NCI-H2227 (cell line): Measurements from ENCODE around the gene SHKBP1.

Experiments used
- DNase-seq: peaks from one replicate; lab custom pipeline; 2025; ENCODE audit not compliant: unreplicated experiment; lab: John Stamatoyannopoulos, UW

SHKBP1 gene

GRCh38 chr19:40600570-40601133 is 24.0 kb downstream of the SHKBP1 start:
- no peak for DNase-seq

DNA sequence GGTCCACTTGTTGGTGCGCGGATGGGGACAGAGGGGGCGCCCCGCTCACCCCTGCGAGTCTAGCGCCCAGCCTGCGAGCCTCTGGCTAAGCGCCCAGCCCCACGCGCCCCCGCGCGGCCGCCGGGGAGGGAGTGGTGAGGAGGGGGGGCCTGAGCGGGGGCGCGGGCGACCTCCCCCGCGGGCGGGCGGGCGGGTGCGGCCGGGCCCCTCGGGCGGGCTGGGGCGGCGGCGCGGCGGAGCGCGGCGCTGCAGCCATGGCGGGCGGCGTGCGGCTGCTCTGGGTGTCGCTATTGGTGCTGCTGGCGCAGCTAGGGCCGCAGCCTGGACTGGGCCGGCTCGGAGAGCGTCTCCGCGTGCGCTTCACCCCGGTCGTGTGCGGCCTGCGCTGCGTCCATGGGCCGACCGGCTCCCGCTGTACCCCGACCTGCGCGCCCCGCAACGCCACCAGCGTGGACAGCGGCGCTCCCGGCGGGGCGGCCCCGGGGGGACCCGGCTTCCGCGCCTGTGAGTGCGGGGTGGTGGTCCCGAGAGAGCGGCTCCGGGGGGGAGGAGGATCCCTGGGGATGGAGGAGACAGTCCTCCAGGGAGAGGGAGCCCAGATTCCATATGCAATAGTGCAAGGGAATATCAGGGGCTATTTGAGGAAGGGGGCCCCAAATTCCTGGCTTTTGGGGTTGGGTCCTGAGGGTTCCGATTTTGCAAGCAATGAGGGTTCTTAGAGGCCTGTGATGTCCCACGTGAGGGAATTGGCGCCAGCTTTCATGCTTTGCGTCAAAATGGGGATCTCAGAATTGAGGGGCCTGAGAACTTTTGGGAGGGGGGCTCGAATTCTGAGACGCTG is 24.7 kb downstream of the SHKBP1 start, which contains the start of gene LTBP4:
LTBP4 (plus strand) TSS at position 236 of the 841 bp plus-strand sequence; CDS start at position 255, 19 bp downstream.
- peak; percentile 83 for DNase-seq

DNA sequence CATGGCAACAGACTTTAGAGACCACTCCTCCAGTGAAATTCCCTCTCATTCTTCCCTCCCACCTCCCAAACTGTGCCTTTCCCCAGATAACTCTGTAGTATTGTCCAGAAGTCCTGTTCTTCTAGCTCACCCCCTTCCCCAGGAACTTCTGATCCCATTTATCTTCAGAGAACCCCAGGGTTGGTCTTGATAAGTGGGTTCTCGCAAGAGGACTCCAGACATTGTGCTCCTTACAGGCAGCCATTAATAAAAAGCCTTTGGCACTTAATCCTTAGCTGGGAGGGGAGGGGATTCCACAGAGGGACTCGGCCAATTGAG is 26.4 kb downstream of the SHKBP1 start:
- no peak for DNase-seq

- peak; percentile 100 for DNase-seq
These were observed 26.9 kb downstream of the SHKBP1 start for GRCh38 chr19:40603389-40604170.

- no peak for DNase-seq
These were observed 27.5 kb downstream of the SHKBP1 start for GRCh38 chr19:40604171-40604646.

DNA sequence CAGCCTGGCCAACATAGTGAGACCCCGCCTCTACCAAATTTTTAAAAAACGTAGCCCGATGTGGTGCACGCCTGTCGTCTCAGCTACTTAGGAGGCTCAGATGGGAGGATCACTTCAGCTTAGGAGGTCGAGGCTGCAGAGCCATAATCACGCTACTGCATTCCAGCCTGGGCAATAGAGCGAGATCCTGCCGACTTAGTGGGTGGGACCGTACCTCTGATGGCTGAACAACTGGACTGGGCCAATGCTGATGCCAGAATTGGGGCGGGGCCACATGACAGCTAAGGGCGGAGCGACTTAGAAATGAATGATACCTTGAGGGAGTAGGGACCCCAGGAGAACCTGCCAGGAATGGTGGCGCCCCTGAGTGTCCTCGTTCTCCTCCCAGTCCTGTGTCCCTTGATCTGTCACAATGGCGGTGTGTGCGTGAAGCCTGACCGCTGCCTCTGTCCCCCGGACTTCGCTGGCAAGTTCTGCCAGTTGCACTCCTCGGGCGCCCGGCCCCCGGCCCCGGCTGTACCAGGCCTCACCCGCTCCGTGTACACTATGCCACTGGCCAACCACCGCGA is 28.1 kb downstream of the SHKBP1 start:
- DNase-seq: peak; percentile 81

DNA sequence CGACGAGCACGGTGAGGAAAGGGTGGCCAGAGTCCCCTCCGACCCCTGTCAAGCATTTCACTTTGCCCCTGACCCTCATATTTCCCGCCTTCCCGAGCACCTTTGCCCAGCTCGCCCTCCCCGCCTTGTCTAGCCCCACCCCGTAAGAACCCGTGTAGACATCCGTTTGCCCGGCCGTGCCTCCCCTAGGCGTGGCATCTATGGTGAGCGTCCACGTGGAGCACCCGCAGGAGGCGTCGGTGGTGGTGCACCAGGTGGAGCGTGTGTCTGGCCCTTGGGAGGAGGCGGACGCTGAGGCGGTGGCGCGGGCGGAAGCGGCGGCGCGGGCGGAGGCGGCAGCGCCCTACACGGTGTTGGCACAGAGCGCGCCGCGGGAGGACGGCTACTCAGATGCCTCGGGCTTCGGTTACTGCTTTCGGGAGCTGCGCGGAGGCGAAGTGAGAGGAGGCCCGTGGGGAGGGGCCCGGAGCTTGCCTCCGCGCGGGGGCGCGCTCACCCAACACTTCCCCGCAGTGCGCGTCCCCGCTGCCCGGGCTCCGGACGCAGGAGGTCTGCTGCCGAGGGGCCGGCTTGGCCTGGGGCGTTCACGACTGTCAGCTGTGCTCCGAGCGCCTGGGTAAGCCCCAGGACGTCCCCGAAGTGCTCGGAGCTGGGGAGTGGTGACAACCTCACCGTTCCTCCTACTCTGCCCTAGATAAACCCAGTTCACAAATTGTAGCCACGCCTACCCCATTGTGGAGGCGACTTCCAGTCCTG is 28.7 kb downstream of the SHKBP1 start:
- peak; percentile 96 for DNase-seq

DNA sequence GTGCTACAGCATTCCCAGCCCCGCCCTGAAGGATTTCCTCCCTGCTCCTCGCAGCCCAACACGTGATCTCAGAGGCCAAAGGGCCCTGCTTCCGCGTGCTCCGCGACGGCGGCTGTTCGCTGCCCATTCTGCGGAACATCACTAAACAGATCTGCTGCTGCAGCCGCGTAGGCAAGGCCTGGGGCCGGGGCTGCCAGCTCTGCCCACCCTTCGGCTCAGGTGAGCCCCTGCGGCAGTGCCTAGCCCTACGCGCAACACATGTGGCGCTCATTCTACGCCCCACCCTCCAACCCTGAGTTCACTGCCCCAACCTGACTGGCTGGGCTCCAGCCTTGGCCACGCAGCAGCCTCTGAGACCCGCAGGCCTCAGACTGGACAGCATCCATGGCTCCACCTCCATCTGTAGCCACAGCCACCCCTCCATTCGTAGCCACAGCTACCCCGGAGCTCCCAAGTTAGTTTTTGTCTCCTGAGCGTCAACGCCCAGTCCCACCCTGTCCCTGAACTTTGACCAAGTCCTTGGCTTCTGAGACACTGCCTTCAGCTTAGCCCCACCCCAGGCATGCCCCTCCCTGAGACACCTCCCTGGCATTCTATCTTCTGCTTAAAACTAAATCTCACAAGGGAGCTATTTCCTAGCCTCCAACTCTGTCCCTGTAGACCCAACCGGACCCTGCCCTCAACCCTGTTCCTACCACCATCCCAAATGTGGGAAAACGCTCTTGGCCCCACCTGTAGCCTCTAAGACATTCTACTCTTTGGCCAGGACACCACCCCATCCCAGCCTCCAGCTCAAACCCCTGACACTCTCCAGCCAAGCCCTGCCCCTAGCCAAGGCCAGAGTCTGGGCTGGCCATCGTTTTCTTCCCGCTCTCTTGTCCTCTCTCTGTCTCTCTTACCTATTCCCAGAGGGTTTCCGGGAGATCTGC is 30.9 kb downstream of the SHKBP1 start:
- DNase-seq: no peak

DNA sequence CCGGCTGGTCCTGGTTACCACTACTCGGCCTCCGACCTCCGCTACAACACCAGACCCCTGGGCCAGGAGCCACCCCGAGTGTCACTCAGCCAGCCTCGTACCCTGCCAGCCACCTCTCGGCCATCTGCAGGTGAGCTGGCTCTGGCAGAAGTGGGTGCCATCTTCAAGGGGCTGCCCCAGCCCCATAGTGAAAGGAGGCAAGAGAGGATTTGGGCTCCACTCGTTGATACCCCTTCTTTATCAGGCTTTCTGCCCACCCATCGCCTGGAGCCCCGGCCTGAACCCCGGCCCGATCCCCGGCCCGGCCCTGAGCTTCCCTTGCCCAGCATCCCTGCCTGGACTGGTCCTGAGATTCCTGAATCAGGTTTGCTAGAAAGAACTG is 31.6 kb downstream of the SHKBP1 start:
- no peak for DNase-seq

GRCh38 chr19:40608957-40609356 is 32.3 kb downstream of the SHKBP1 start:
- DNase-seq: no peak

DNA sequence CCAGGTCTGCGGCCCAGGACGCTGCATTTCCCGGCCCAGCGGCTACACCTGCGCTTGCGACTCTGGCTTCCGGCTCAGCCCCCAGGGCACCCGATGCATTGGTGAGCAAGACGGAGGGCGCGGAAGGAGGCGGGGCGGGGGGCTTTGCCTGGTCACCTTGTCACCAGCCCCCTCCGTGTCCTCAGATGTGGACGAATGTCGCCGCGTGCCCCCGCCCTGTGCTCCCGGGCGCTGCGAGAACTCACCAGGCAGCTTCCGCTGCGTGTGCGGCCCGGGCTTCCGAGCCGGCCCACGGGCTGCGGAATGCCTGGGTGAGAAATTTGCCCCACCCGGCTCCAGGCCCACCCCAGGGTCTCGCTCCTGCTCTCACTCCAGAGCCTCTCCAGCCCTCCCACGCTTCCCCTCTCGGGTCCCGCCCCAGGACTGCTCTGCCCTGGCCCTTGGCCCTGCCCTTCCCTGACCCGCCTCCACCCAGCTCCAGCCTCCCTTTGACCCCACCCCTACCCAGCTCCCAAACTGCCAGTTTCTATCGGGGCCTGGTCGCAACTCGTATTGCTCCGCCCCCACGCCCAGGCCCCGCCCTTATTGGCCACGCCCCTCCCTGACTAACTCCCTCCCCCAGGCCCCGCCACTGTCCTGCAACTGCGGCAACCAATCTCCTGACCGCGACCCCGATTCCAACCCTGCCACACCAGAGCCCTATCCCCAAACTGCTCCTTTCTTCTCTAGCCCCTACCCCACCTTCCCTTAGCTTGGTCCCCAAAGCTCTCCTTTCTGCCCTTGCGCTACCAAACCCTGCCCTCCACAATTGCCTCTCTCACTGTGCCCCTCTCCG is 33.1 kb downstream of the SHKBP1 start:
- DNase-seq: no peak

- DNase-seq: no peak
These were observed 33.9 kb downstream of the SHKBP1 start for GRCh38 chr19:40610396-40611064.

DNA sequence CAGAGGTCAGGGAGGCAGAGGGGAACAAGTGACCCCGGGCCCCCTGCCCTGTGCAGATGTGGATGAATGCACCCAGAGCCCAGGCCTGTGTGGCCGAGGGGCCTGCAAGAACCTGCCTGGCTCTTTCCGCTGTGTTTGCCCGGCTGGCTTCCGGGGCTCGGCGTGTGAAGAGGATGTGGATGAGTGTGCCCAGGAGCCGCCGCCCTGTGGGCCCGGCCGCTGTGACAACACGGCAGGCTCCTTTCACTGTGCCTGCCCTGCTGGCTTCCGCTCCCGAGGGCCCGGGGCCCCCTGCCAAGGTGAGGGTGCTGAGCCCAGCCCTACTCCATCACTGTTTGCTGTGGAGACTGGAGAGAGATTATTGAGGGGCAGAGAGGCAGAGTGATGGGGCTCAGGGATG is 34.4 kb downstream of the SHKBP1 start:
- no peak for DNase-seq

GRCh38 chr19:40611900-40612698 is 35.4 kb downstream of the SHKBP1 start:
- no peak for DNase-seq

GRCh38 chr19:40612831-40613689 is 36.4 kb downstream of the SHKBP1 start:
- DNase-seq: peak; percentile 94
